Smooth muscle cell (in vitro differentiated cells): ENCODE measurements around the gene STAG2. TPM values are rescaled to one million over a fixed set of nuclear protein-coding genes. Genes with fewer than 3 reads are reported as not detected.
A peak's percentile ranks its signal among the peaks of the same experiment; 100 is the strongest.

Source experiments
- DNase-seq: peaks from one replicate; lab custom pipeline; 2025; ENCODE audit not compliant: unreplicated experiment; lab: John Stamatoyannopoulos, UW
- H2AFZ ChIP-seq: fragments of 200-600 bp; sonication (generic); 2 replicates; pipeline ENCODE4 v1.6.0; 2016; ENCODE audit warnings: antibody characterized with exemption, low read depth, mild to moderate bottlenecking
- H3F3A ChIP-seq: fragments of 200-600 bp; sonication (generic); 2 replicates; pipeline ENCODE4 v1.6.0; 2017; ENCODE audit warnings: antibody characterized with exemption, low read depth
- H3K27ac ChIP-seq: fragments of 200-600 bp; sonication (generic); 2 replicates; pipeline ENCODE4 v1.5.1; 2016; ENCODE audit warnings: low read depth, mild to moderate bottlenecking
- H3K27me3 ChIP-seq: fragments of 200-600 bp; sonication (generic); 2 replicates; pipeline ENCODE4 v1.6.1; 2016; ENCODE audit warnings: low read depth, mild to moderate bottlenecking
- H3K36me3 ChIP-seq: fragments of 200-600 bp; sonication (generic); 2 replicates; pipeline ENCODE4 v1.5.1; 2016; ENCODE audit warnings: low read depth
- H3K4me1 ChIP-seq: fragments of 200-600 bp; sonication (generic); 2 replicates; pipeline ENCODE4 v1.5.1; 2016; ENCODE audit warnings: low read depth
- H3K4me2 ChIP-seq: fragments of 200-600 bp; sonication (generic); 2 replicates; pipeline ENCODE4 v1.6.0; 2016; ENCODE audit warnings: mild to moderate bottlenecking
- H3K4me3 ChIP-seq: fragments of 200-600 bp; sonication (generic); 2 replicates; pipeline ENCODE4 v1.5.1; 2016; ENCODE audit warnings: mild to moderate bottlenecking
- H3K79me2 ChIP-seq: fragments of 200-600 bp; sonication (generic); 2 replicates; pipeline ENCODE4 v1.6.0; 2016; ENCODE audit warnings: low read depth, mild to moderate bottlenecking
- H3K9ac ChIP-seq: fragments of 200-600 bp; sonication (generic); 2 replicates; pipeline ENCODE4 v1.6.0; 2016; ENCODE audit warnings: low read depth
- H3K9me3 ChIP-seq: fragments of 200-600 bp; sonication (generic); replicated peaks from 2 replicates; pipeline ENCODE4 v1.5.1; 2016; ENCODE audit warnings: low read depth
- H4K20me1 ChIP-seq: fragments of 200-600 bp; sonication (generic); 2 replicates; pipeline ENCODE4 v1.6.0; 2016; ENCODE audit warnings: low read depth
- CTCF ChIP-seq: fragments of 200-600 bp; sonication (generic); IDR thresholded peaks from 2 replicates; pipeline ENCODE4 v1.5.1; 2017; ENCODE audit warnings: borderline replicate concordance, mild to moderate bottlenecking, antibody characterized with exemption; ENCODE audit not compliant: insufficient read depth, poor library complexity, severe bottlenecking
- WGBS: methylation state at CpG from one replicate; pipeline ENCODE4 v1.1.7; 2016; ENCODE audit warnings: low lambda C conversion rate; 5-methylcytosine and 5-hydroxymethylcytosine counted together
- polyA plus RNA-seq: library from polyadenylated mRNA; unstranded; fragments of >200 nt; fragmentation: Nextera tagmentation; extraction: Ambion mirVana; gene quantifications from 2 replicates; pipeline ENCODE4 v1.2.1, GENCODE V29; 2016
- total RNA-seq: library from RNA; depleted of rRNA; stranded (reverse); fragments of >200 nt; gene quantifications from 2 replicates; pipeline ENCODE4 v1.2.3, GENCODE V29; 2014

Gene STAG2
- total and polyA plus RNA-seq, 2 experiments from 2014 or later: 14.3 to 62.4 TPM

GRCh38 chrX:124018023-124018422 lies 56.5 kb downstream of the STAG2 start:
- no peak for TF ChIP-seq CTCF
- no peaks in the 10 kb centered on the region for H3K36me3 ChIP-seq

GRCh38 chrX:124023838-124024238 lies 62.3 kb downstream of the STAG2 start:
- Histone ChIP-seq H3K36me3 (no peaks in the 10 kb centered on the region), H3F3A (no peaks in the 10 kb centered on the region), H3K4me3 (no peak overlapping the region), H3K27me3 (no peaks in the 10 kb centered on the region), H3K4me1 (no peaks in the 10 kb centered on the region), H3K9me3 (no peaks in the 10 kb centered on the region), H3K79me2 (peaks cover 38% of the 10 kb centered on the region), H4K20me1 (peaks cover 37% of the 10 kb centered on the region), H3K4me2 (no peak overlapping the region), H3K27ac (peak overlapping the region; percentile 39), H2AFZ (no peak overlapping the region), H3K9ac (no peak overlapping the region)
- 45% methylated on average over 3 of the region's 3 CpGs for whole genome bisulfite sequencing
- no peak for DNase-seq
- TF ChIP-seq CTCF: no peak

More at GRCh38 chrX:124018023-124018422, 56.5 kb downstream of the STAG2 start:
- Histone ChIP-seq H3K9ac (no peak overlapping the region), H3F3A (no peaks in the 10 kb centered on the region), H3K4me2 (no peak overlapping the region), H3K79me2 (peaks cover 92% of the 10 kb centered on the region), H3K27me3 (no peaks in the 10 kb centered on the region), H3K4me3 (no peak overlapping the region), H3K9me3 (no peaks in the 10 kb centered on the region), H3K4me1 (no peaks in the 10 kb centered on the region), H4K20me1 (peaks cover 77% of the 10 kb centered on the region), H2AFZ (no peak overlapping the region), H3K27ac (no peak overlapping the region)
- WGBS: 93% methylated on average over 1 of the region's 1 CpG
- DNase-seq: no peak

GRCh38 chrX:124026529-124026928 lies 65.0 kb downstream of the STAG2 start:
- TF ChIP-seq CTCF: no peak
- H3K27ac ChIP-seq: no peak overlapping the region
- no peaks in the 10 kb centered on the region for H3K9me3 ChIP-seq
- peaks cover 17% of the 10 kb centered on the region for H4K20me1 ChIP-seq
- no peaks in the 10 kb centered on the region for H3K4me1 ChIP-seq
- H2AFZ ChIP-seq: no peak overlapping the region
- peaks cover 12% of the 10 kb centered on the region for H3K79me2 ChIP-seq
- H3K36me3 ChIP-seq: no peaks in the 10 kb centered on the region
- no peak for DNase-seq
- H3K4me2 ChIP-seq: no peak overlapping the region
- 100% methylated on average over 1 of the region's 1 CpG for WGBS
- H3K9ac ChIP-seq: no peak overlapping the region
- H3F3A ChIP-seq: no peaks in the 10 kb centered on the region
- H3K27me3 ChIP-seq: no peaks in the 10 kb centered on the region
- no peak overlapping the region for H3K4me3 ChIP-seq

- H3K4me1 ChIP-seq: no peaks in the 10 kb centered on the region
- no peak overlapping the region for H3K9ac ChIP-seq
- no peaks in the 10 kb centered on the region for H3K36me3 ChIP-seq
- H4K20me1 ChIP-seq: peaks cover 15% of the 10 kb centered on the region
- H3K4me2 ChIP-seq: no peak overlapping the region
- TF ChIP-seq CTCF: no peak
- H3K9me3 ChIP-seq: no peaks in the 10 kb centered on the region
- 62% methylated on average over 3 of the region's 3 CpGs for WGBS
- no peak overlapping the region for H3K4me3 ChIP-seq
- H3F3A ChIP-seq: no peaks in the 10 kb centered on the region
- no peak overlapping the region for H2AFZ ChIP-seq
- no peaks in the 10 kb centered on the region for H3K27me3 ChIP-seq
- no peaks in the 10 kb centered on the region for H3K79me2 ChIP-seq
- H3K27ac ChIP-seq: no peak overlapping the region
- no peak for DNase-seq
Observed at GRCh38 chrX:124028182-124028581, 66.7 kb downstream of the STAG2 start.
